ENCODE measurements around the gene PLSCR4. TPM values are rescaled to one million over a fixed set of nuclear protein-coding genes. Genes with fewer than 3 reads are reported as not detected.

The PLSCR4 gene
- total and polyA plus RNA-seq, 2 donors from 2014 or later, result 11.9 to 33.0 TPM

DNA sequence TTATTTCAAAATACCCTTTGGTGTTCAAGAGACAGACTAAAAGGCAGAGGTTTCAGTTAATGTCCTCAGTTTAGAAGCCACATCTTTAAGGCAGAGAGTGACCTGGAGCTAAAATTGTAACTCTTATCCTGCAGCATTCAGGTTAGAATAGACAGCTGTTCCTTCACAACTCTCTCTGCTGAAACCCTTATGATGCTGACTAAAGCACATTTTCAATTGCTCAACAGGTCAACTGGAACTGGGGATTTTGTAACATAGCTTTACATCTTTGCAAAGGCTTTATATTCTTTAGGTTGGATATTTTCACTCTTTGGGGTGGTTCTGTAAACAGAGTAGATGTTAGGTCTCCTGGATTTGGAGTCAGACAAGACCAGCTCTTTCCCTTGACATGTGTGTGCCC lies 20.3 kb upstream of the PLSCR4 start:
- H3K27me3 ChIP-seq (ENCODE audit: control insufficient read depth, insufficient read depth, low read length), result no peaks in the 10 kb centered on the region
- DNase-seq (no peak), FAIRE-seq (no peak)
- H3K27ac ChIP-seq (ENCODE audit: low read depth in 2 of 2, low read length in 2 of 2), result no peak overlapping the region
- no peak overlapping the region for H3K9ac ChIP-seq (ENCODE audit: low read length in 3 of 3)
- H3K36me3 ChIP-seq (ENCODE audit: control insufficient read depth in 2 of 3, insufficient read depth in 3 of 3, low read length in 3 of 3), result no peaks in the 10 kb centered on the region
- H3K9me3 ChIP-seq (ENCODE audit: control insufficient read depth in 2 of 3, insufficient read depth in 1 of 3, low read length in 3 of 3), result no peaks in the 10 kb centered on the region
- TF ChIP-seq, protein P1, sequence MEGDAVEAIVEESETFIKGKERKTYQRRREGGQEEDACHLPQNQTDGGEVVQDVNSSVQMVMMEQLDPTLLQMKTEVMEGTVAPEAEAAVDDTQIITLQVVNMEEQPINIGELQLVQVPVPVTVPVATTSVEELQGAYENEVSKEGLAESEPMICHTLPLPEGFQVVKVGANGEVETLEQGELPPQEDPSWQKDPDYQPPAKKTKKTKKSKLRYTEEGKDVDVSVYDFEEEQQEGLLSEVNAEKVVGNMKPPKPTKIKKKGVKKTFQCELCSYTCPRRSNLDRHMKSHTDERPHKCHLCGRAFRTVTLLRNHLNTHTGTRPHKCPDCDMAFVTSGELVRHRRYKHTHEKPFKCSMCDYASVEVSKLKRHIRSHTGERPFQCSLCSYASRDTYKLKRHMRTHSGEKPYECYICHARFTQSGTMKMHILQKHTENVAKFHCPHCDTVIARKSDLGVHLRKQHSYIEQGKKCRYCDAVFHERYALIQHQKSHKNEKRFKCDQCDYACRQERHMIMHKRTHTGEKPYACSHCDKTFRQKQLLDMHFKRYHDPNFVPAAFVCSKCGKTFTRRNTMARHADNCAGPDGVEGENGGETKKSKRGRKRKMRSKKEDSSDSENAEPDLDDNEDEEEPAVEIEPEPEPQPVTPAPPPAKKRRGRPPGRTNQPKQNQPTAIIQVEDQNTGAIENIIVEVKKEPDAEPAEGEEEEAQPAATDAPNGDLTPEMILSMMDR (IDR thresholded peaks at IDR 0.05; ENCODE audit: borderline replicate concordance, extremely low read depth, insufficient read depth), result no peak
- no peak overlapping the region for H3K4me3 ChIP-seq (ENCODE audit: low read length in 3 of 3)
- H3K4me1 ChIP-seq (ENCODE audit: control insufficient read depth in 2 of 3, insufficient read depth in 2 of 3, low read depth in 1 of 3, low read length in 3 of 3), result no peaks in the 10 kb centered on the region
- intact Hi-C loops (cut with DNase I), result no loop called here

- no peak for DNase-seq
- Histone ChIP-seq H3K27ac (ENCODE audit: low read depth in 2 of 2, low read length in 2 of 2) (no peak overlapping the region), H3K4me3 (ENCODE audit: low read length in 3 of 3) (no peak overlapping the region), H3K4me1 (ENCODE audit: control insufficient read depth in 2 of 3, insufficient read depth in 2 of 3, low read depth in 1 of 3, low read length in 3 of 3) (no peaks in the 10 kb centered on the region), H3K27me3 (ENCODE audit: control insufficient read depth, insufficient read depth, low read length) (no peaks in the 10 kb centered on the region), H3K9me3 (ENCODE audit: control insufficient read depth in 2 of 3, insufficient read depth in 1 of 3, low read length in 3 of 3) (no peaks in the 10 kb centered on the region), H3K36me3 (ENCODE audit: control insufficient read depth in 2 of 3, insufficient read depth in 3 of 3, low read length in 3 of 3) (no peaks in the 10 kb centered on the region), H3K9ac (ENCODE audit: low read length in 3 of 3) (no peak overlapping the region)
- intact Hi-C loops (cut with DNase I), result no loop called here
- TF ChIP-seq, protein P1 (IDR thresholded peaks at IDR 0.05; ENCODE audit: borderline replicate concordance, extremely low read depth, insufficient read depth), result no peak
- no peak for FAIRE-seq
These were observed 18.4 kb upstream of the PLSCR4 start for GRCh38 chr3:146269271-146269670.

DNA sequence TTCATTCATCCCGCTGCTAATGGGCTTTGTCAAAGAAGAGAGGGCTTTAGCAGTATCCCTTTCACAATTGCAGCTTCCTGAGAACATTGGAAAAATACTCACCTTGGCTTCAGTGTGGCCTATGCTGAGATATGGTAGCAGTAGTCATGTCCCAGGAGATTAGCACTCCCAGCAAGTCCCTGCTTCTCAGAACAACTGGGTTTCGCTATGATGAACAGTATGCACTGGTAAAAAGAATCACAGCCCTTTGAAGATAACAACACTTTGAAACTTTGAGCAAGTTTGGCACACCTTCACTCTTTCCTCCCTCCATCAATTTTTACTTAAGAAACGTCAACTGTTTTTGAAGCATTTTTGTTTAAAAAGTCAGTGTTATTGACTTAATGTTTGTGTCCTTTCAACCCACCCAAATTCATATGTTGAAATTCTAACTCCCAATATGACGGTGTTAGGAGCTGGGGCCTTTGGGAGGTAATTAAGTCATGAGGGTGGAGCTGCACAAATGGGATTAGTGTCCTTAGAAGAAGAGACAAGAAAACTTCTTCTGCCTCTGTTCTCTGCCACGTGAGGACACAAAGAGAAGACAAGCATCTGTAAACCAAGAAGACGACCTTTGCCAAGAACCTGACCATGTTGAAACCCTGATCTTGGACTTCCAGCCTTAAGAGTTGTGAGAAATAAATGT lies 17.8 kb upstream of the PLSCR4 start:
- Histone ChIP-seq H3K27me3 (ENCODE audit: control insufficient read depth, insufficient read depth, low read length) (no peaks in the 10 kb centered on the region), H3K9ac (ENCODE audit: low read length in 3 of 3) (no peak overlapping the region), H3K4me3 (ENCODE audit: low read length in 3 of 3) (no peak overlapping the region), H3K4me1 (ENCODE audit: control insufficient read depth in 2 of 3, insufficient read depth in 2 of 3, low read depth in 1 of 3, low read length in 3 of 3) (no peaks in the 10 kb centered on the region), H3K9me3 (ENCODE audit: control insufficient read depth in 2 of 3, insufficient read depth in 1 of 3, low read length in 3 of 3) (no peaks in the 10 kb centered on the region), H3K36me3 (ENCODE audit: control insufficient read depth in 2 of 3, insufficient read depth in 3 of 3, low read length in 3 of 3) (no peaks in the 10 kb centered on the region), H3K27ac (ENCODE audit: low read depth in 2 of 2, low read length in 2 of 2) (no peak overlapping the region)
- FAIRE-seq, result no peak
- DNase-seq, result no peak
- intact Hi-C loops (cut with DNase I), result no loop called here
- TF ChIP-seq, protein P1 (IDR thresholded peaks at IDR 0.05; ENCODE audit: borderline replicate concordance, extremely low read depth, insufficient read depth), result no peak

GRCh38 chr3:146265720-146266119 lies 14.8 kb upstream of the PLSCR4 start:
- intact Hi-C loops (cut with DNase I), result no loop called here
- H3K9me3 ChIP-seq (ENCODE audit: control insufficient read depth in 2 of 3, insufficient read depth in 1 of 3, low read length in 3 of 3), result no peaks in the 10 kb centered on the region
- H3K27me3 ChIP-seq (ENCODE audit: control insufficient read depth, insufficient read depth, low read length), result no peaks in the 10 kb centered on the region
- no peak overlapping the region for H3K27ac ChIP-seq (ENCODE audit: low read depth in 2 of 2, low read length in 2 of 2)
- DNase-seq (no peak), FAIRE-seq (no peak)
- TF ChIP-seq, protein P1 (IDR thresholded peaks at IDR 0.05; ENCODE audit: borderline replicate concordance, extremely low read depth, insufficient read depth), result no peak
- H3K36me3 ChIP-seq (ENCODE audit: control insufficient read depth in 2 of 3, insufficient read depth in 3 of 3, low read length in 3 of 3), result no peaks in the 10 kb centered on the region
- no peaks in the 10 kb centered on the region for H3K4me1 ChIP-seq (ENCODE audit: control insufficient read depth in 2 of 3, insufficient read depth in 2 of 3, low read depth in 1 of 3, low read length in 3 of 3)
- no peak overlapping the region for H3K9ac ChIP-seq (ENCODE audit: low read length in 3 of 3)
- H3K4me3 ChIP-seq (ENCODE audit: low read length in 3 of 3), result no peak overlapping the region
